Effector memory CD4-positive, alpha-beta T cell (primary cell): ENCODE data around the gene CABP4.

ENCODE experiments used
- DNase-seq, 3 donors: peaks; one replicate each; pipeline ENCODE4 v3.0.0-alpha.2; 2020
- H3K27ac ChIP-seq: 2 replicates; pipeline ENCODE4 v1.7.0; 2013; ENCODE audit warnings: mild to moderate bottlenecking, low read length, moderate library complexity; ENCODE audit not compliant: insufficient read depth, poor library complexity, severe bottlenecking
- H3K27me3 ChIP-seq: replicated peaks from 2 replicates; pipeline ENCODE4 v1.7.0; 2013; ENCODE audit warnings: mild to moderate bottlenecking, low read length; ENCODE audit not compliant: insufficient read depth, control insufficient read depth, poor library complexity, severe bottlenecking
- H3K36me3 ChIP-seq: 2 replicates; pipeline ENCODE4 v1.7.0; 2013; ENCODE audit warnings: mild to moderate bottlenecking, low read length, moderate library complexity; ENCODE audit not compliant: control insufficient read depth, insufficient read depth
- H3K4me1 ChIP-seq: 2 replicates; pipeline ENCODE4 v1.7.0; 2013; ENCODE audit warnings: low read length, mild to moderate bottlenecking; ENCODE audit not compliant: control insufficient read depth, insufficient read depth, poor library complexity, severe bottlenecking
- H3K4me3 ChIP-seq: 2 replicates; pipeline ENCODE4 v1.7.0; 2013; ENCODE audit warnings: low read length, low read depth, mild to moderate bottlenecking; ENCODE audit not compliant: insufficient read depth, poor library complexity, severe bottlenecking
- H3K9me3 ChIP-seq: 2 replicates; pipeline ENCODE4 v1.7.0; 2013; ENCODE audit warnings: mild to moderate bottlenecking, low read length, moderate library complexity; ENCODE audit not compliant: control insufficient read depth

The CABP4 gene

DNA sequence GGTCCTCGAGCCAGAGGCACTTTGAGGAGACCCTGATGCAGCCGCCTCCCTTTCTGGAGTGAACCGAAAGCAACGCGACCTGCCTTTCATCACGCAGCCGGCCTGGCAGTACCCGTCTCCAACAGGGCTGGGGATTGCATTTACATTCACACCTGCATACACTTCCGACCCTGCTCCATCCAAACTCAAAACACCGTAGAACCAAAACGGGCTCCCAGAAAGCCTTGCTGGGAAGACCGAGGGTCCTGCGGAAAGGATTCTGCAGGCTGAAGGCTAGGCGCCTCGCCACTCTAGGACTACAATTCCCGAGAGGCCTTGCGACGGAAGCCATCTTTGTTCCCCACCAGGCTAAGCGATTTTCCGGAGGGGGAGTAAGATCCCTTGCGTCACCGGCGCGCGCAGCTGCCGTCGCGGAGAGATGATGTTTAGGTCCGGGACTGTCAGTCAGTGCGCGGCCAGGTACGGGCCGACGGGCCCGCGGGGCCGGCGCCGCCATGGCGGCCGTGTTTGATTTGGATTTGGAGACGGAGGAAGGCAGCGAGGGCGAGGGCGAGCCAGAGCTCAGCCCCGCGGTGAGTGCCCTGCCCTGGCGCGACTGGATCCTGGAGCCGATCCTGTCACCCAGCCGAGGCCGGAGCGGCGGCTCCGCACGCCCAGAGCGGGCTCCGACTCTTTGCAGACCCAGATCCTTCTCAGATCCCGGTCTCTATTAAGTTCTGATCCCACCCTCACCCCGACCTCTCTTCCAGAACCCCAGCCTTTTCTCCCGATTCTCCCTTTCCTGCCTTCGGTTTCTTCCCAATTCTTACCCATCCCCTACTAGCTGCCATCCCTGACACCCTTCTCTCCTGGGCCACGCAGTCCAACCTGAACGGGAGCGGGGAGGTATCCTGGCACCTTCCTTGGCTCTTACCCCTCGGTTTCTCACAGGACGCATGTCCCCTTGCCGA lies 26.8 kb upstream of the CABP4 start, which contains the start of gene RPS6KB2:
Gene RPS6KB2 (plus strand): TSS at position 443 of the 950 bp plus-strand sequence. CDS start 52 bp downstream, at position 495.
- Histone ChIP-seq H3K36me3 (peaks cover 5% of the 10 kb centered on the region), H3K9me3 (no peaks in the 10 kb centered on the region), H3K27ac (peak within 1 kb of the TSS; percentile 89), H3K4me3 (peak within 1 kb of the TSS; percentile 82), H3K4me1 (peaks cover 21% of the 10 kb centered on the region), H3K27me3 (no peaks in the 10 kb centered on the region)
- DNase-seq: peak; percentile 95 to 99 (median 98)

DNA sequence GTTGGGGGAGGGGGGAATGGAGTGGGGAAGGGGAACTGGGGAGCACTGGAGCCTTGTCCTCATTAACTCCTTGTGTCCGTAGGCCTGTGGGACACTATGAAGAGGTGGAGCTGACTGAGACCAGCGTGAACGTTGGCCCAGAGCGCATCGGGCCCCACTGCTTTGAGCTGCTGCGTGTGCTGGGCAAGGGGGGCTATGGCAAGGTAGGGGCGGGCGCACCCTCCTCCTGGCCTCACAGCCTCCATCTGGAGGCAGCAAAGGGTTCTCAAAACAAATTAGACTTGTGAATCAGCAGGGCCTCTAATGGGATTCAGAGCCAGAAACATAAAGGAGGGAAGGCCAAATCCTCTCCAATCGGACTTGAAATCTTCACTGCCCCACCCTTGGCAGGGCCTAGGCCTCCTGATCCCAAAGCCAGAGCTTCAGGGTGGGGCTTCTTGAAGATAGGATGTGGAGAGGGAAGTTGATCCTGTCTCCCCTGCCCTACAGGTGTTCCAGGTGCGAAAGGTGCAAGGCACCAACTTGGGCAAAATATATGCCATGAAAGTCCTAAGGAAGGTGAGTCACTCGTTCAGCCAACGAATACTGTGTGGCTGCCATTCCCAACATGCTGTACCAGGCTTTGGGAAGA lies 26.0 kb upstream of the CABP4 start:
- Histone ChIP-seq H3K9me3 (no peaks in the 10 kb centered on the region), H3K4me3 (peak overlapping the region; percentile 82), H3K36me3 (peaks cover 6% of the 10 kb centered on the region), H3K4me1 (peaks cover 29% of the 10 kb centered on the region), H3K27me3 (no peaks in the 10 kb centered on the region), H3K27ac (peak overlapping the region; percentile 89)
- DNase-seq: no peak

DNA sequence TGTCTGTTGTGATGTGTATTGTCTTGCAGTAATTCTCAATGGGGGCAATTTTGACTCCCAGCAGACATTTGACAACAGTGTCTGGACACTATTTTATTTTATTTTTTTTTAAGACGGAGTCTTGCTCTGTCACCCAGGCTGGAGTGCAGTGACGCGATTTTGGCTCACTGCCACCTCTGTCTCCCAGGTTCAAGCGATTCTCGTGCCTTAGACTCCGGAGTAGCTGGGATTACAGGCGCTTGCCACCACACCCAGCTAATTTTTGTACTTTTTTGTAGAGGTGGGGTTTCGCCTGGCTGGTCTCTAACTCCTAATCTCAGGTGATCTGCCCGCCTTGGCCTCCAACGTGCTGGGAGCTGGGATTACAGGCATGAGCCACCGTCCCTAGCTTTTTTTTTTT lies 25.4 kb upstream of the CABP4 start:
- peaks cover 12% of the 10 kb centered on the region for H3K36me3 ChIP-seq
- DNase-seq: no peak
- H3K27me3 ChIP-seq: no peaks in the 10 kb centered on the region
- no peak overlapping the region for H3K4me3 ChIP-seq
- no peaks in the 10 kb centered on the region for H3K9me3 ChIP-seq
- peaks cover 35% of the 10 kb centered on the region for H3K4me1 ChIP-seq
- no peak overlapping the region for H3K27ac ChIP-seq

DNA sequence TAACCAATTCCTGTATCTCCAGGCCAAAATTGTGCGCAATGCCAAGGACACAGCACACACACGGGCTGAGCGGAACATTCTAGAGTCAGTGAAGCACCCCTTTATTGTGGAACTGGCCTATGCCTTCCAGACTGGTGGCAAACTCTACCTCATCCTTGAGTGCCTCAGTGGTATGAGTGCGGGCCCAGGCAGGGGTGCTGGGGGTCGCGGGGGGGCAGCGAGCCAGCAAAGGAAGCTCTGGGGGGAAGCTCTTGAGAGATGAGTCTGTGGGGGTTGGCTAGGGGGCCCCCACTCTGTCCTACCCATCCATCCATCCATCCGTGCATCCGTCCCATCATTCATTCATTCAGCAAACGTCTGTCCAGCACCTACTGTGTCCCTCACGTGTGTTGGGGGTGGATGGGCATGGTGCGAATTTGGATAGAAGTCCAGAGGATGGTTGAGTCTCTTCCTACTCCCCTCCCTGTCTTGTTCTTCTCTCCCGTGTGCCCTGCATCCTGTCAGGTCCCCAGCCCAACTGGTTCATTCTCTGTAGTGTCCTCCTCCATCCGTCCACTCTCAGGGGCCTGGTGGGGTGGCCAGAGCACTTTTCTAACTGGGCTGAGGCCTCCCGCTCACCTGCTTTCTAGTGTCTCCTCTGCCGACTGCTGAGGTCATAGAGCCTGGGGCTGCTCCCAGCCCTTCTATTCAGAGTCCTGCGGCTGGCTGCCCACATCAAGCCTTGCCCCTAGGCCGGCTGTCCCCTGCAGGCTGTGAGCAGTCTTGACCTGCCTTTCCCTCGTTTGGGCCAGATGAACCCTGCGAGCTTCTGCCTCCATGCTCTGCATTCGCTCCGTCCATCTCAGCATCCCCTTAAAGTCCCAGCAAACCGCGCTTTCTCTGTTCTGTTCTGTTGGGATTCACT lies 23.6 kb upstream of the CABP4 start:
- Histone ChIP-seq H3K36me3 (peaks cover 22% of the 10 kb centered on the region), H3K27me3 (no peaks in the 10 kb centered on the region), H3K9me3 (no peaks in the 10 kb centered on the region), H3K4me1 (peaks cover 53% of the 10 kb centered on the region), H3K4me3 (no peak overlapping the region), H3K27ac (no peak overlapping the region)
- no peak for DNase-seq

DNA sequence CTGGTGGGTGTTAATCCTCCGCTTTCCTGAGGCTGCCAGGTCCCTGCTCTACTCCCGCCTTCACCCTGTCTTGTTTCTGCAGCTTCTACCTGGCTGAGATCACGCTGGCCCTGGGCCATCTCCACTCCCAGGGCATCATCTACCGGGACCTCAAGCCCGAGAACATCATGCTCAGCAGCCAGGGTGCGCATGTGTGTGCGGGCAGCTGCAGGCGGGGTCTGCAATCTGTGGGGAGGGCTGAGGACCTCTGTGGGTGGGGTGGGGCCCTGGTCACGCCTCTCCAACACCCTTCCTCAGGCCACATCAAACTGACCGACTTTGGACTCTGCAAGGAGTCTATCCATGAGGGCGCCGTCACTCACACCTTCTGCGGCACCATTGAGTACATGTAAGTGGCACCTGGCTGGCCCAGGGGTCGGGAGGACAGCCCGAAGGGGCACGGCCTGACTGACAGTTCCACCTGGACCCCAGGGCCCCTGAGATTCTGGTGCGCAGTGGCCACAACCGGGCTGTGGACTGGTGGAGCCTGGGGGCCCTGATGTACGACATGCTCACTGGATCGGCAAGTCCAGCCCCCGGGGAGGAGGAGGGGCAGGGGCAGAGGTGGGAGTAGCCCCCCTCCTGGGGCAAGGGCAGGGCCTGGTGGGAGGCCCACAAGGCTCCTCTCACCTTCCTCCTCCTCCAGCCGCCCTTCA lies 22.4 kb upstream of the CABP4 start:
- Histone ChIP-seq H3K9me3 (no peaks in the 10 kb centered on the region), H3K4me3 (no peak overlapping the region), H3K27ac (peak overlapping the region; percentile 43), H3K36me3 (peaks cover 22% of the 10 kb centered on the region), H3K27me3 (no peaks in the 10 kb centered on the region), H3K4me1 (peaks cover 49% of the 10 kb centered on the region)
- DNase-seq: no peak

DNA sequence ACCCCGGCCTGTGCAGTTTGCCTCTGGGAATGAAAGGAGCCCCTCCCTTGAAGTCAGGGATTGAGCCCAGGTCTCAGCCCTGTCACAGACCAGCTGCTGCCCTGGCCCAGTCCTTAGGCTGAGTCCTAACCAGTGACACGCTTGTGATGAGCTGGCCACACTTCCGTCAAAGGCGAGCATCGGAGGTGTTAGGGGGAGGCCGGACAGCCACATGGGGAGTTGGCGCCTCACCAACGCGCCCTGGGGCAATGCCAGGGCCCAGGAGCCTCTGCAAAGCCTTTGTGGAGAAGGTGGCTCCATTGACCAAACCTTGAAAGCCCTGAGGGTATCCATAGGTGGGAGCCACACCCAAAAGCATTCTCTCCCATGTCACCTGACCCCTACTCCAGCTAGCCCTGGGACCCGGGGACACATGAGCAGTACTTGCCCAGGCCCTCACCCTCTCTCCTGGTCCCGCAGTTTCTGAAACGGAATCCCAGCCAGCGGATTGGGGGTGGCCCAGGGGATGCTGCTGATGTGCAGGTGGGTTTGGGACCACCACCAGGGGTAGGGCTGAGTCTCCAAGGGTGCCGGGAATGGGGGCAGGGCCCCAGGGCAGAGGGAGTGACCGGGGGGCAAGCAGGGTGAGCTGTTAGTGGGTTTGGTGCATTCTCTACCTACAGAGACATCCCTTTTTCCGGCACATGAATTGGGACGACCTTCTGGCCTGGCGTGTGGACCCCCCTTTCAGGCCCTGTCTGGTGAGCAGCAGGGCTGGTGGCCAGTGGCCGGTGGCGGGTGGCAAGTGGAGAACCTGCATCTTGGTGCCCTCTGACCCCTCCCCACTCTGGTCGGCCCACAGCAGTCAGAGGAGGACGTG lies 21.4 kb upstream of the CABP4 start:
- Histone ChIP-seq H3K27ac (peak overlapping the region; percentile 93), H3K4me3 (no peak overlapping the region), H3K36me3 (peaks cover 22% of the 10 kb centered on the region), H3K4me1 (peaks cover 50% of the 10 kb centered on the region), H3K27me3 (no peaks in the 10 kb centered on the region), H3K9me3 (no peaks in the 10 kb centered on the region)
- DNase-seq: no peak

DNA sequence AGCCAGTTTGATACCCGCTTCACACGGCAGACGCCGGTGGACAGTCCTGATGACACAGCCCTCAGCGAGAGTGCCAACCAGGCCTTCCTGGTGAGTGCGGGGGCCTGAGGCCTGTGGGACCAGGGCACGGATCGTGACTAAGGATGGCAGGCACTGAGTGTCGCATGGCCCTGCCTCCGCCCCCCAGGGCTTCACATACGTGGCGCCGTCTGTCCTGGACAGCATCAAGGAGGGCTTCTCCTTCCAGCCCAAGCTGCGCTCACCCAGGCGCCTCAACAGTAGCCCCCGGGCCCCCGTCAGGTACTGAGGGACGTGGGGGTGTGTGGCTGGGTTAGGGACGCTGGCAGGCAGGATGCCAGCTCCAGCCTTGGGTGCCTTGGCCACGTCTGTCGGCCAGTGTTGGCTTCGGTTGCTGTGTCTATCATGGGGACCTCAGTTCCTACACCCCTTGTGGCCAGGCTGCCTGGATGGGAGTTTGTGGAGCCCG lies 20.7 kb upstream of the CABP4 start:
- H3K4me3 ChIP-seq: no peak overlapping the region
- peak overlapping the region; percentile 93 for H3K27ac ChIP-seq
- peaks cover 22% of the 10 kb centered on the region for H3K36me3 ChIP-seq
- DNase-seq: no peak
- H3K9me3 ChIP-seq: no peaks in the 10 kb centered on the region
- H3K27me3 ChIP-seq: no peaks in the 10 kb centered on the region
- H3K4me1 ChIP-seq: peaks cover 52% of the 10 kb centered on the region

DNA sequence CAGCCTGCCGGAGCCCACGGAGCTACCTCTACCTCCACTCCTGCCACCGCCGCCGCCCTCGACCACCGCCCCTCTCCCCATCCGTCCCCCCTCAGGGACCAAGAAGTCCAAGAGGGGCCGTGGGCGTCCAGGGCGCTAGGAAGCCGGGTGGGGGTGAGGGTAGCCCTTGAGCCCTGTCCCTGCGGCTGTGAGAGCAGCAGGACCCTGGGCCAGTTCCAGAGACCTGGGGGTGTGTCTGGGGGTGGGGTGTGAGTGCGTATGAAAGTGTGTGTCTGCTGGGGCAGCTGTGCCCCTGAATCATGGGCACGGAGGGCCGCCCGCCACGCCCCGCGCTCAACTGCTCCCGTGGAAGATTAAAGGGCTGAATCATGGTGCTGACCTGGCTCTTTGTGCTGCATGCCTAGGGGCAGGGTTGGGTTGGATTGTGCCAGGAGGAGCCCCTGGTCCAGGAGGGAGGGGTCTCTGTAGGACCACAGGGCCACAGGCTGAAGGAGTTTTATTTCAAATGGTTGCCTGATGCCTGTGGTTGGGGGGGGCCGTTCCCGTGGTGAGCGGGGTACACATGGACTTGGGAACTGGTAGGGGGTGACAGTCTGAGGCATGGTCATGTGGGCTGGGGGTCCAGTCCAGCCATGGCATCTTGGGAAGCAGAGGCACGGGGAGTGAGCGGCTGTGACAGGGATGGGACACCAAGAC lies 20.0 kb upstream of the CABP4 start:
- DNase-seq: no peak
- H3K4me3 ChIP-seq: peak overlapping the region; percentile 94
- H3K36me3 ChIP-seq: peaks cover 22% of the 10 kb centered on the region
- H3K27ac ChIP-seq: peak overlapping the region; percentile 93
- H3K27me3 ChIP-seq: no peaks in the 10 kb centered on the region
- H3K4me1 ChIP-seq: peaks cover 59% of the 10 kb centered on the region
- no peaks in the 10 kb centered on the region for H3K9me3 ChIP-seq
